HG03139 (cell line): ENCODE data around the gene BARX2.

Experiments used
- ATAC-seq: cut with Tn5 transposase; IDR thresholded peaks from one replicate; pipeline ENCODE4 v1.9.1; 2021; ENCODE audit not compliant: unreplicated experiment

The BARX2 gene

GRCh38 chr11:129435499-129436245 is 60.0 kb downstream of the BARX2 start:
- ATAC-seq: no peak

- ATAC-seq: no peak
Observed at GRCh38 chr11:129436573-129436972, 60.9 kb downstream of the BARX2 start.

- no peak for ATAC-seq
Observed at GRCh38 chr11:129440028-129440713, 64.5 kb downstream of the BARX2 start.

GRCh38 chr11:129442171-129442570 is 66.5 kb downstream of the BARX2 start:
- no peak for ATAC-seq

- ATAC-seq: no peak
Observed at GRCh38 chr11:129443276-129443675, 67.6 kb downstream of the BARX2 start.

GRCh38 chr11:129444274-129444673 is 68.6 kb downstream of the BARX2 start:
- no peak for ATAC-seq

GRCh38 chr11:129445226-129445625 is 69.6 kb downstream of the BARX2 start:
- ATAC-seq: no peak

GRCh38 chr11:129446572-129446971 is 70.9 kb downstream of the BARX2 start:
- ATAC-seq: no peak

GRCh38 chr11:129447654-129448239 is 72.1 kb downstream of the BARX2 start:
- ATAC-seq: no peak

GRCh38 chr11:129451524-129451923 is 75.9 kb downstream of the BARX2 start:
- no peak for ATAC-seq

GRCh38 chr11:129453293-129453721 is 77.7 kb downstream of the BARX2 start:
- no peak for ATAC-seq

GRCh38 chr11:129455101-129455500 is 79.5 kb downstream of the BARX2 start:
- ATAC-seq: no peak

GRCh38 chr11:129455756-129456655 is 80.4 kb downstream of the BARX2 start:
- no peak for ATAC-seq

- no peak for ATAC-seq
Observed at GRCh38 chr11:129457321-129457720, 81.7 kb downstream of the BARX2 start.

- ATAC-seq: no peak
Observed at GRCh38 chr11:129458278-129458677, 82.6 kb downstream of the BARX2 start.

- no peak for ATAC-seq
Observed at GRCh38 chr11:129458756-129459535, 83.3 kb downstream of the BARX2 start.

GRCh38 chr11:129460714-129461113 is 85.1 kb downstream of the BARX2 start:
- ATAC-seq: no peak

- no peak for ATAC-seq
Observed at GRCh38 chr11:129484068-129484467, 108.4 kb downstream of the BARX2 start.

- no peak for ATAC-seq
Observed at GRCh38 chr11:129489249-129489648, 113.6 kb downstream of the BARX2 start.

- ATAC-seq: no peak
Observed at GRCh38 chr11:129490004-129490403, 114.4 kb downstream of the BARX2 start.
